ENCODE measurements around the gene LMOD2. TPM values are rescaled to one million over a fixed set of nuclear protein-coding genes. Genes with fewer than 3 reads are reported as not detected.
A peak's percentile ranks its signal among the peaks of the same experiment; 100 is the strongest.

The LMOD2 gene
- total and polyA plus RNA-seq, 2 donors (not counting 3 experiments of a cell fraction or from before 2014, with no cell fraction given): not detected

- Histone ChIP-seq H3K27me3 (ENCODE audit: control insufficient read depth in 2 of 2, insufficient read depth in 2 of 2, low read length in 2 of 2) (no peaks in the 10 kb centered on the region), H3K4me1 (ENCODE audit: control insufficient read depth, extremely low read depth, insufficient read depth, low read length) (no peaks in the 10 kb centered on the region), H3K9me3 (replicated peaks; ENCODE audit: control insufficient read depth, insufficient read depth, low read length) (no peaks in the 10 kb centered on the region), H3K36me3 (ENCODE audit: control insufficient read depth in 2 of 2, extremely low read depth in 1 of 2, insufficient read depth in 2 of 2, low read length in 2 of 2) (no peaks in the 10 kb centered on the region), H3K9ac (replicated peaks; ENCODE audit: extremely low read depth, insufficient read depth, low read length) (no peak overlapping the region), H3K9me1 (replicated peaks; ENCODE audit: control insufficient read depth, extremely low read depth, insufficient read depth, low read length) (no peaks in the 10 kb centered on the region), H3K79me2 (ENCODE audit: control insufficient read depth, insufficient read depth, low read length) (no peaks in the 10 kb centered on the region), H3K4me3 (replicated peaks in 1 of 3; ENCODE audit: insufficient read depth in 1 of 3, low read depth in 1 of 3, low read length in 3 of 3) (no peak overlapping the region), H3K4me2 (ENCODE audit: insufficient read depth, low read length) (no peak overlapping the region), H3K27ac (ENCODE audit: insufficient read depth, low read depth, low read length) (no peak overlapping the region), H4K20me1 (replicated peaks; ENCODE audit: control insufficient read depth, extremely low read depth, insufficient read depth, low read length) (no peaks in the 10 kb centered on the region), H2AFZ (ENCODE audit: low read depth, low read length) (no peak overlapping the region)
- dilution Hi-C loops (cut with MboI; ENCODE audit: extremely low pct_ligation_motif_present, low sequenced_read_pairs): no loop called here
- ChIA-PET CTCF (interaction anchor here (0.7 to 1.7 kb wide), 10 partner anchors 8 to 248 kb away, joined by 3 to 7 read pairs (median 4); no protein-coding TSS in a partner anchor), POLR2A (no interaction called here)
- no TSS peak for BruUV-seq (replicated peaks)
- no peak for DNase-seq (ENCODE audit: low read depth, low spot score)
- peak; percentile 52 for FAIRE-seq
- TF ChIP-seq EZH2 (IDR thresholded peaks at IDR 0.05; ENCODE audit: borderline replicate concordance, low read depth, low read length, severe bottlenecking): no peak
- TF ChIP-seq CTCF (IDR thresholded peaks at IDR 0.05; ENCODE audit: extremely low read depth in 1 of 2, insufficient read depth in 1 of 2, low read depth in 1 of 2, low read length in 2 of 2): peak; percentile 51 to 59
- intact Hi-C loops (cut with micrococcal nuclease): no loop called here
Observed at GRCh38 chr7:123624527-123625183, 31.0 kb upstream of the LMOD2 start.

- Histone ChIP-seq H3K36me3 (ENCODE audit: control insufficient read depth in 2 of 2, extremely low read depth in 1 of 2, insufficient read depth in 2 of 2, low read length in 2 of 2) (no peaks in the 10 kb centered on the region), H3K27me3 (ENCODE audit: control insufficient read depth in 2 of 2, insufficient read depth in 2 of 2, low read length in 2 of 2) (no peaks in the 10 kb centered on the region), H3K27ac (ENCODE audit: insufficient read depth, low read depth, low read length) (no peak overlapping the region), H3K4me2 (ENCODE audit: insufficient read depth, low read length) (no peak overlapping the region), H4K20me1 (replicated peaks; ENCODE audit: control insufficient read depth, extremely low read depth, insufficient read depth, low read length) (no peaks in the 10 kb centered on the region), H3K9me3 (replicated peaks; ENCODE audit: control insufficient read depth, insufficient read depth, low read length) (no peaks in the 10 kb centered on the region), H3K9me1 (replicated peaks; ENCODE audit: control insufficient read depth, extremely low read depth, insufficient read depth, low read length) (no peaks in the 10 kb centered on the region), H3K9ac (replicated peaks; ENCODE audit: extremely low read depth, insufficient read depth, low read length) (no peak overlapping the region), H3K4me3 (replicated peaks in 1 of 3; ENCODE audit: insufficient read depth in 1 of 3, low read depth in 1 of 3, low read length in 3 of 3) (no peak overlapping the region), H3K4me1 (ENCODE audit: control insufficient read depth, extremely low read depth, insufficient read depth, low read length) (no peaks in the 10 kb centered on the region), H2AFZ (ENCODE audit: low read depth, low read length) (no peak overlapping the region), H3K79me2 (ENCODE audit: control insufficient read depth, insufficient read depth, low read length) (no peaks in the 10 kb centered on the region)
- dilution Hi-C loops (cut with MboI; ENCODE audit: extremely low pct_ligation_motif_present, low sequenced_read_pairs): no loop called here
- no TSS peak for BruUV-seq (replicated peaks)
- CTCF ChIA-PET: interaction anchor here (1.2 to 1.7 kb wide), 4 partner anchors 41 to 247 kb away, joined by 3 to 7 read pairs (median 6); no protein-coding TSS in a partner anchor
- intact Hi-C loops (cut with micrococcal nuclease): no loop called here
- POLR2A ChIA-PET: no interaction called here
- FAIRE-seq: no peak
- TF ChIP-seq FOS (IDR thresholded peaks at IDR 0.05; ENCODE audit: borderline replicate concordance, insufficient read depth, low read length) (no peak), CTCF (IDR thresholded peaks at IDR 0.05; ENCODE audit: extremely low read depth in 1 of 2, insufficient read depth in 1 of 2, low read depth in 1 of 2, low read length in 2 of 2) (no peak), MAX (IDR thresholded peaks at IDR 0.05; ENCODE audit: insufficient read depth, insufficient read length) (no peak), POLR2A (IDR thresholded peaks at IDR 0.05; ENCODE audit: low read depth, low read length) (no peak), MYC (IDR thresholded peaks at IDR 0.05; ENCODE audit: low read depth, low read length) (no peak), EZH2 (IDR thresholded peaks at IDR 0.05; ENCODE audit: borderline replicate concordance, low read depth, low read length, severe bottlenecking) (no peak), GATA2 (IDR thresholded peaks at IDR 0.05; ENCODE audit: insufficient read depth, insufficient read length, low read depth, low read length) (no peak)
- DNase-seq (ENCODE audit: low read depth, low spot score): no peak
Observed at GRCh38 chr7:123625254-123625653, 30.4 kb upstream of the LMOD2 start.
